HG03378 (cell line): ENCODE measurements around the gene LTK.
"Not testable (repeated sequence)": the region's sequence is repeated elsewhere in the genome, so short reads cannot be mapped to it uniquely, and the experiment has no call there.

ENCODE experiments used
- ATAC-seq: cut with Tn5 transposase; IDR thresholded peaks from one replicate; pipeline ENCODE4 v1.9.1; 2021; ENCODE audit warnings: mild to moderate bottlenecking, moderate library complexity; ENCODE audit not compliant: unreplicated experiment

Gene LTK

GRCh38 chr15:41480396-41481140 is 33.1 kb downstream of the LTK start:
- ATAC-seq = no peak

GRCh38 chr15:41476416-41477048 is 37.1 kb downstream of the LTK start:
- ATAC-seq = no peak

DNA sequence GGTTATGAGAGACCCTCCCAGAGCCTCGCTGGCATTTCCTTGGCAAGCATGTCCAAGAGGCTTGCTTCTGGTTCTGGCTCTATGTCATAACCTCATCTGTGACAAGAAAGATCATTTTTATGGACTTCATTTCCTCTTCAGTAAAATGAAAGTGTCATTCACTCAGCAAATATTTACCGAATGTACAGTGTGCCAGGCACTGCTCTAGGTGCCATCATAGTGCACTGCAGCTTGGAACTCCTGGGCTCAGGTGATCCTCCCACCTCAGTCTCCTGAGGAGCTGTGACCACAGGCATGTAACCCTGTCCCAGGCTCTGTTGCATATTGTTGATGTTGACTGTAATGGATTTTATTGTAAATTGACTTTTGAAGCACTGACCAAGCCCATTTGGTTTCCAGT is 38.7 kb downstream of the LTK start:
- ATAC-seq = no peak

DNA sequence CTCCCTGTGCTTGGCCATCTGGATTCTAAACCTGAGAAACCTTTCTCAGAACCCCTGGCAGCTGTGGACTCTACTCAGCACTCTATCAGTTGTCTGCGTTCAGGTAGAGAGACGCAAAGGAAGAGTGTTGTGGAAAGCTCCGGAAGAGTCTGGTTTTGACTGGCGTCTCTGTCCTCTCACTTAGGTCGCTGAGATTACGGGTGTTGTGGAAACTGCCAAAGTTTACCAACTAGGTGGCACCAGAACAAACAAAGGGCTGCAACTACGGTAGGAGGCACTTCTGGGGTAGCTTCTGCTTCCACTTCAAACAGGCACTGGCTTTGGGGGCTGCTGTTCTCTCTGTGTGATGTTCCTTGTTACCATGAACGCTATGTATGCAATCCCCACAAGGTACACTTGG is 39.2 kb downstream of the LTK start:
- no peak for ATAC-seq

- no peak for ATAC-seq
Measured at GRCh38 chr15:41473418-41473817, 40.2 kb downstream of the LTK start.

DNA sequence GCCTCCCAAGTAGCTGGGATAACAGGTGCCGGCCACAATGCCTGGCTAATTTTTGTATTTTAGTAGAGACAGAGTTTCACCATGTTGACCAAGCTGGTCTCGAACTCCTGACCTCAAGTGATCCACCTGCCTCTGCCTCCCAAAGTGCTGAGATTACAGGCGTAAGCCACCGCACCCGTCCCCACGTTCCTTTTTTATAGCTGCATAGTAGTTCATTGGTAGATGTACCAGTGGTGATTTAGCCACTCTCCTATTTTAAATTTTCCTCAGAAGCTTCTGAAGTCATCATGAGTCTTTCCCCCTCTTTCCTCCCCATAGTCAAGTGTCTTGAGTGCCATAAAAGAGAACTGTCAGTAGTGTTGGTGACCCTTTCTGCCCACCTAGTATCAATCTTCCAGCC is 44.0 kb downstream of the LTK start:
- not testable (repeated sequence) for ATAC-seq

DNA sequence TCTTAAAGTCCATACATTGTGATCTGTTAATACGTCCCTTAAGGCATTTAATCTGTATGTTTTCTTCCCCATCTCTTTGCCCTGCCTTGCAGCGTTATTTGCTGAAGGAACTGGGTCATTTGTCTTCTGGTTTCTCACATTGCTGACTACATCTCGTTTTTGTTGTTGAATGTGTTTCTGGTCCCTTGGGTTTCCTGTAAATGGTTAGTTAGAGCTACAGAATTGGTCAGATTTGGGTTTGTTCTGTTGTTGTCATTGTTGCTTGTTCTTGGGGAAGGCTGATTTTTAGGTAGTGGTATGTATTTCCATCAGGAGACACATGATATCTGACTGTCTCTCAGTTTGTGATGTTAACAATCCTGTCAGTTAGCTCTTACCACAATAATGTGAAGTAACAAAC is 46.9 kb downstream of the LTK start:
- no peak for ATAC-seq

DNA sequence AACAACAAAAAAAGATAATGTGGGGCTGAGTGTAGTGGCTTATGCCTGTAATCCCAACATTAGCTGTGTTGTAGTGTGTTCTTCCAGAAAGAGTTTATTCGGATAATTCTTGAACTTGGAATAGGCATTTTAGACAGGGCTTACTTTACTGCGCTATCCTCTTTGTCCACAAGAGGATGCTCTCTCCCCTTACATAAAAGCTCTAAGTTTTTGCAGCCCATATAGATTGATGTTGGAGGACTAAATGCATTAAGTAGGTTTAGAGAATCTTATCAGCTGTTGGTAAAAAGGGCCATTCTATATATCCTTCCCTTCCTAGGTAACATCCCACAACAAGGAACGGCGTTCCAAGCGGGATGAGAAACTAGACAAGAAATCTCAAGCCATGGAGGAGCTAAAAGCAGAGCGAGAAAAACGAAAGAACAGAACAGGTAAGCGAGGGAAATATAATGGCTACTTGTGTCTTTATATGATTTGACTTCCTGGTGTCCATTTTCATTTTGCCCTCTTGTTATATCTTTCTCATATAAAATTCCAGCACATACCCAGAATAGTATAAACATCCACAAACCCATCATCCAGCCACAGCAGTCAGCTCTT is 47.7 kb downstream of the LTK start:
- ATAC-seq = no peak

- no peak for ATAC-seq
Measured at GRCh38 chr15:41464889-41465580, 48.6 kb downstream of the LTK start.

- ATAC-seq = no peak
Measured at GRCh38 chr15:41462084-41462795, 51.4 kb downstream of the LTK start.
